ENCODE measurements around the gene KIF18B.

DNA sequence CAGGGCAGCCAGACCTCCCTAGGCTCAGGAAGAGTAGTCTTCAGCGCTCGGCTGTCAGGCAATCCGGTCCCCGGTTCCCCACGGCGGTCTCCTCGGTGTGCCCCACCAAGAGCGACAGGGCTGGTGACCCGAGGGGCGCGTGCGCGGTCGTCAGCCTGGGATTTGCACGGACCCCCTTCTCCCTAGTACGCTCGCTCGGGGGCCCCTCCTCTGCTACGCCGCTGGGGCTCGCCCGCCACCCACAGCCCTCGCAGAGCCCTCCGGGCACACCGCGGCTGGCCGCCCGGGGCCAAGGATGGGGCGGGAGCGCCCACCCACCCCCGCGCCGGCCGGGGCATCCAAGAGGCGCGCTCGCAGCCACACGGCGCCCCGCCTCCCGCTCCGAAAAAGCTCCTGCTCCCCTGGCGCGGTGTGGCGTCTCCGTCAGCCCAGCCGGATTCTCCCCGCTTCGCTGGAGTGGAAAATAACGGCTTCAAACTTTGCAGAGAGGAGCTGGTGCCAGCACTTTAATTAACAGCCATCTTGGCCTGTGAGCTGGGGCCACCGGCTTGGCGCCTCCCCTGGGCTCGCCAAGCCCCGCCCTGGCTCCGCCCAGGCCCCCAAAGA, 22.7 kb upstream of the KIF18B start:
- no peak for TF ChIP-seq CHD4 (IDR thresholded peaks at IDR 0.05; ENCODE audit: borderline replicate concordance)
- no peak for TF ChIP-seq HDAC2 (IDR thresholded peaks at IDR 0.05)
- no peak for TF ChIP-seq RFX5 (IDR thresholded peaks at IDR 0.05)
- no peak for TF ChIP-seq CEBPB (IDR thresholded peaks at IDR 0.05)
- TF ChIP-seq CTCF (IDR thresholded peaks at IDR 0.05), result no peak
- TF ChIP-seq ZC3H11A (IDR thresholded peaks at IDR 0.05), result no peak
